ENCODE measurements around the gene ACVR1C. TPM values are rescaled to one million over a fixed set of nuclear protein-coding genes. Genes with fewer than 3 reads are reported as not detected.

The ACVR1C gene
- total RNA-seq, 1 experiment from 2014 or later: 0.04 TPM

- Histone ChIP-seq H3K27ac (no peak overlapping the region), H3K36me3 (ENCODE audit: low read depth) (no peaks in the 10 kb centered on the region), H3K9me3 (ENCODE audit: insufficient read depth, low read depth) (no peaks in the 10 kb centered on the region), H4K20me1 (ENCODE audit: insufficient read depth) (no peaks in the 10 kb centered on the region), H3K4me3 (no peak overlapping the region), H3K79me2 (ENCODE audit: low read depth) (no peaks in the 10 kb centered on the region), H3K4me1 (replicated peaks; ENCODE audit: insufficient read depth) (no peaks in the 10 kb centered on the region), H3K27me3 (ENCODE audit: insufficient read depth, low read depth) (no peaks in the 10 kb centered on the region), H3F3A (ENCODE audit: insufficient read depth, low read depth) (no peaks in the 10 kb centered on the region), H2AFZ (no peak overlapping the region), H3K4me2 (no peak overlapping the region), H3K9me2 (ENCODE audit: insufficient read depth) (no peaks in the 10 kb centered on the region)
- no peak for TF ChIP-seq EZH2 (IDR thresholded peaks at IDR 0.05; ENCODE audit: low read depth)
- no peak for TF ChIP-seq CTCF (conservative IDR thresholded peaks at IDR 0.05)
- ChIA-PET POLR2A (ENCODE audit: unreplicated experiment) (no interaction called here), CTCF (interaction anchor here (0.7 kb wide), 1 partner anchor 1003 kb away, joined by 3 read pairs; no protein-coding TSS in a partner anchor)
- no peak for DNase-seq
- BruUV-seq (replicated peaks): no TSS peak
- intact Hi-C loops (cut with micrococcal nuclease; ENCODE audit: unreplicated experiment): no loop called here
Observed at GRCh38 chr2:157509744-157510143, 118.9 kb downstream of the ACVR1C start.

- ChIA-PET POLR2A (ENCODE audit: unreplicated experiment) (no interaction called here), CTCF (no interaction called here)
- TF ChIP-seq CTCF (conservative IDR thresholded peaks at IDR 0.05) (no peak), EZH2 (IDR thresholded peaks at IDR 0.05; ENCODE audit: low read depth) (no peak)
- DNase-seq: peak in 1 of 2 experiments; percentile 39
- Histone ChIP-seq H3K9me2 (ENCODE audit: insufficient read depth) (no peaks in the 10 kb centered on the region), H2AFZ (no peak overlapping the region), H3K9me3 (ENCODE audit: insufficient read depth, low read depth) (no peaks in the 10 kb centered on the region), H3K79me2 (ENCODE audit: low read depth) (no peaks in the 10 kb centered on the region), H3K27ac (no peak overlapping the region), H3F3A (ENCODE audit: insufficient read depth, low read depth) (no peaks in the 10 kb centered on the region), H4K20me1 (ENCODE audit: insufficient read depth) (no peaks in the 10 kb centered on the region), H3K4me3 (no peak overlapping the region), H3K27me3 (ENCODE audit: insufficient read depth, low read depth) (no peaks in the 10 kb centered on the region), H3K36me3 (ENCODE audit: low read depth) (no peaks in the 10 kb centered on the region), H3K4me1 (replicated peaks; ENCODE audit: insufficient read depth) (no peaks in the 10 kb centered on the region), H3K4me2 (no peak overlapping the region)
- intact Hi-C loops (cut with micrococcal nuclease; ENCODE audit: unreplicated experiment): no loop called here
- BruUV-seq (replicated peaks): no TSS peak
Observed at GRCh38 chr2:157508676-157509075, 120.0 kb downstream of the ACVR1C start.

- H3K36me3 ChIP-seq (ENCODE audit: low read depth): no peaks in the 10 kb centered on the region
- ChIA-PET CTCF (no interaction called here), POLR2A (ENCODE audit: unreplicated experiment) (no interaction called here)
- intact Hi-C loops (cut with micrococcal nuclease; ENCODE audit: unreplicated experiment): no loop called here
- H3K9me3 ChIP-seq (ENCODE audit: insufficient read depth, low read depth): no peaks in the 10 kb centered on the region
- no peaks in the 10 kb centered on the region for H3F3A ChIP-seq (ENCODE audit: insufficient read depth, low read depth)
- H3K27ac ChIP-seq: no peak overlapping the region
- H3K4me3 ChIP-seq: no peak overlapping the region
- no peak for DNase-seq
- H3K79me2 ChIP-seq (ENCODE audit: low read depth): no peaks in the 10 kb centered on the region
- no peaks in the 10 kb centered on the region for H3K9me2 ChIP-seq (ENCODE audit: insufficient read depth)
- H4K20me1 ChIP-seq (ENCODE audit: insufficient read depth): no peaks in the 10 kb centered on the region
- H2AFZ ChIP-seq: no peak overlapping the region
- no peaks in the 10 kb centered on the region for H3K4me1 ChIP-seq (replicated peaks; ENCODE audit: insufficient read depth)
- no peaks in the 10 kb centered on the region for H3K27me3 ChIP-seq (ENCODE audit: insufficient read depth, low read depth)
- BruUV-seq (replicated peaks): no TSS peak
- H3K4me2 ChIP-seq: no peak overlapping the region
- no peak for TF ChIP-seq EZH2 (IDR thresholded peaks at IDR 0.05; ENCODE audit: low read depth)
- TF ChIP-seq CTCF (conservative IDR thresholded peaks at IDR 0.05): no peak
Observed at GRCh38 chr2:157506586-157506985, 122.1 kb downstream of the ACVR1C start.

All from PC-9 (cell line).